Ureter (tissue), 1 donor: ENCODE measurements around the gene IQGAP2. TPM values are rescaled to one million over a fixed set of nuclear protein-coding genes. Genes with fewer than 3 reads are reported as not detected.
"Not testable (repeated sequence)": the region's sequence is repeated elsewhere in the genome, so short reads cannot be mapped to it uniquely, and the experiment has no call there.

Experiments used
- DNase-seq: peaks from one replicate; pipeline ENCODE4 v3.0.0-alpha.2; 2020; ENCODE audit warnings: low spot score
- total RNA-seq: library from RNA; stranded (reverse); gene quantifications from one replicate; pipeline ENCODE4 v1.2.4, GENCODE V29; 2023
- donor health status: DM: yes; HTN: yes; CAD: no.

Gene IQGAP2
- total RNA-seq, 1 donor from 2014 or later: 9.7 TPM

GRCh38 chr5:76415855-76416254 is 12.8 kb downstream of the IQGAP2 start:
- DNase-seq: no peak

- DNase-seq: no peak
Measured at GRCh38 chr5:76419597-76420298, 16.7 kb downstream of the IQGAP2 start.

- no peak for DNase-seq
Measured at GRCh38 chr5:76422227-76422626, 19.1 kb downstream of the IQGAP2 start.

- DNase-seq: no peak
Measured at GRCh38 chr5:76422742-76423141, 19.7 kb downstream of the IQGAP2 start.

GRCh38 chr5:76425146-76425545 is 22.1 kb downstream of the IQGAP2 start:
- no peak for DNase-seq

- DNase-seq: no peak
Measured at GRCh38 chr5:76425928-76426804, 23.1 kb downstream of the IQGAP2 start.

- DNase-seq: no peak
Measured at GRCh38 chr5:76427206-76428140, 24.4 kb downstream of the IQGAP2 start.

- not testable (repeated sequence) for DNase-seq
Measured at GRCh38 chr5:76428550-76428949, 25.5 kb downstream of the IQGAP2 start.

- DNase-seq: no peak
Measured at GRCh38 chr5:76433261-76433660, 30.2 kb downstream of the IQGAP2 start.

GRCh38 chr5:76437507-76437906 is 34.4 kb downstream of the IQGAP2 start:
- DNase-seq: not testable (repeated sequence)

GRCh38 chr5:76438025-76438424 is 34.9 kb downstream of the IQGAP2 start:
- DNase-seq: no peak

GRCh38 chr5:76439201-76439600 is 36.1 kb downstream of the IQGAP2 start:
- no peak for DNase-seq

GRCh38 chr5:76439929-76440328 is 36.8 kb downstream of the IQGAP2 start:
- DNase-seq: no peak

GRCh38 chr5:76441101-76441500 is 38.0 kb downstream of the IQGAP2 start:
- DNase-seq: no peak

GRCh38 chr5:76441890-76442673 is 39.0 kb downstream of the IQGAP2 start:
- DNase-seq: no peak

GRCh38 chr5:76443066-76443800 is 40.1 kb downstream of the IQGAP2 start:
- DNase-seq: no peak

- DNase-seq: no peak
Measured at GRCh38 chr5:76445063-76445462, 42.0 kb downstream of the IQGAP2 start.

- no peak for DNase-seq
Measured at GRCh38 chr5:76445830-76446229, 42.7 kb downstream of the IQGAP2 start.

GRCh38 chr5:76446776-76447175 is 43.7 kb downstream of the IQGAP2 start:
- DNase-seq: no peak

- DNase-seq: no peak
Measured at GRCh38 chr5:76449606-76450005, 46.5 kb downstream of the IQGAP2 start.
